GM12874 (cell line): ENCODE measurements around the gene DNAL1.
A peak's percentile ranks its signal among the peaks of the same experiment; 100 is the strongest.

Source experiments
- TF ChIP-seq, protein P1 (sequence below): IDR thresholded peaks from 2 replicates; pipeline ENCODE4 v1.5.1; 2011; ENCODE audit warnings: low read depth, mild to moderate bottlenecking, control low read depth, low read length, moderate library complexity; ENCODE audit not compliant: insufficient read depth

Gene DNAL1

DNA sequence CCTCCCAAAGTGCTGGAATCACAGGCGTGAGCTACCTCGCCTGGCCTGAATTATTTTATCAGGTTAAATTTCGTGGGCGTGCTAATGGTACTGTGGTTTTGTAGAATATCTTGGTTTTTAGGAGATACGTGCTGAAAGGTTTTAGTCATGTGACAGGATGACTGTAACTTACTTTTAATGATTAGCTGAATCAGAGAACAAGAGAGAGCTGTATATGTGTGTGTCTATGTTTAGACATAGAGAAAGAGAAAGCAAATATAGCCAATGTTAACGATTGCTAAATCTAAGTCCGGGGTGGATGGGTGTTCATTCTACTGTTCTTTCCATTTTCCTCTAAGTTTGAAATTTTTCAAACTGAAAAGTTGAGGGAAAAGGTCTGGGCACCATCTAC lies 78.6 kb downstream of the DNAL1 start:
- TF ChIP-seq, protein P1, sequence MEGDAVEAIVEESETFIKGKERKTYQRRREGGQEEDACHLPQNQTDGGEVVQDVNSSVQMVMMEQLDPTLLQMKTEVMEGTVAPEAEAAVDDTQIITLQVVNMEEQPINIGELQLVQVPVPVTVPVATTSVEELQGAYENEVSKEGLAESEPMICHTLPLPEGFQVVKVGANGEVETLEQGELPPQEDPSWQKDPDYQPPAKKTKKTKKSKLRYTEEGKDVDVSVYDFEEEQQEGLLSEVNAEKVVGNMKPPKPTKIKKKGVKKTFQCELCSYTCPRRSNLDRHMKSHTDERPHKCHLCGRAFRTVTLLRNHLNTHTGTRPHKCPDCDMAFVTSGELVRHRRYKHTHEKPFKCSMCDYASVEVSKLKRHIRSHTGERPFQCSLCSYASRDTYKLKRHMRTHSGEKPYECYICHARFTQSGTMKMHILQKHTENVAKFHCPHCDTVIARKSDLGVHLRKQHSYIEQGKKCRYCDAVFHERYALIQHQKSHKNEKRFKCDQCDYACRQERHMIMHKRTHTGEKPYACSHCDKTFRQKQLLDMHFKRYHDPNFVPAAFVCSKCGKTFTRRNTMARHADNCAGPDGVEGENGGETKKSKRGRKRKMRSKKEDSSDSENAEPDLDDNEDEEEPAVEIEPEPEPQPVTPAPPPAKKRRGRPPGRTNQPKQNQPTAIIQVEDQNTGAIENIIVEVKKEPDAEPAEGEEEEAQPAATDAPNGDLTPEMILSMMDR = no peak

DNA sequence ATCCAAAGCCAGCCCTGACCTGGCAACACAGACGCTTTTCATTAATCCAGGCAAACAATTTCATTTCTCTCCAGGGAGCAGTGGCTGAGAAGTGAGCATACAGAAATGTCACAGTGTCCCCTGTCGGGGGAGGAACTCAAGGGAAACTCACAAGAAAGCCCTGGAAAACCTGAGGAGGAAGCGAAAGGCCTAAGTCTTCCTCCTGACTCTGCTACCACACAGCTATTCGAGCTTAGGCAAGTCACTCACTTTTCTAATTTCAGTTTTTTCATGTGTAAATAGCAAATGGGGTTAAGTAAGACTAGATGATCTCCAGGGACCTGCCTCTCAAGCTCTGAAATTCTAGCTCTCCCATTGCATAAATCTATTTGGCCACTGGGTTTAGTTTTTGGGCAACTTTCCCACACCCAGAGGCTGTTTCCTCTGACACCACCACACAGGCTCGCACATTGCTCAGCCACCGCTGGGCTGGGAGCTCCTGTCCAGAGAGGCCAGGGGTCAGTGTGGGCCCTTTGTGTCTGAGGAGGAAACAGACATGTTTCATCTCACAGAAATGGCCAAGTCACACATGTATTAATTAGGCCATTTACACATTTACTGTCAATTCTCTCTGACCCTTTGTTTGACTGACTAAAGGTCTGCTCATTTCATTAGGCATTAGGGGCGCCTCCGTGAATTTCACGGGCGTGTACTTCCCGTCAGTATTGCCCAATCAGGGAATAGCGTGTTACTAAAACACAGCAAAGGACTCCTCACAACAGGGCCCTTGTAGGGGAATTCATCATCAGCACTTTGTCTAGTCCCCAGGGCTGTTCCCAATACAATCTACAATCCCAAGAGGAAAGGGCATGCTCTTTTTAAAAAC lies 79.2 kb downstream of the DNAL1 start:
- TF ChIP-seq, protein P1 = 0 out of 2 replicates have a peak, but pooled peaks have one; percentile 4

DNA sequence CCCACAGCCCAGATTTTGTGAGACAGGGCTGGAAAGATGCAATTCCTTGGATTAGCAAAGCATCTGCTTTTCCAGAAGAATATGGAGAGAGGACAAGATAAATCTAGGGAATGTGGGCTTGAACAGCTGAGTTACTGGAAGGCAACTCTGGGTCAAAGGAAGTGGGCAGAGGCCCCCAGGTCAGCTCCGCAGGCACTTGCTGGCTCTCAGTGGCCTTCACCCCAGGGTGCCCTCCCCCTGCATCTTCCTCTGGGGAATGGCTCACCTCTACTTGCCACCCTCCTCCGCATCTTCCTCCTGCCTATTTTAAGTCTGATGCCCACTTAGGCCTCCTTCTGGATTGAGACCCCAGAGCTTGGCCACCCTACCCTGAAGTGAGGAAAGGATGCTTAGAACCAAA lies 79.9 kb downstream of the DNAL1 start:
- TF ChIP-seq, protein P1 = no peak

DNA sequence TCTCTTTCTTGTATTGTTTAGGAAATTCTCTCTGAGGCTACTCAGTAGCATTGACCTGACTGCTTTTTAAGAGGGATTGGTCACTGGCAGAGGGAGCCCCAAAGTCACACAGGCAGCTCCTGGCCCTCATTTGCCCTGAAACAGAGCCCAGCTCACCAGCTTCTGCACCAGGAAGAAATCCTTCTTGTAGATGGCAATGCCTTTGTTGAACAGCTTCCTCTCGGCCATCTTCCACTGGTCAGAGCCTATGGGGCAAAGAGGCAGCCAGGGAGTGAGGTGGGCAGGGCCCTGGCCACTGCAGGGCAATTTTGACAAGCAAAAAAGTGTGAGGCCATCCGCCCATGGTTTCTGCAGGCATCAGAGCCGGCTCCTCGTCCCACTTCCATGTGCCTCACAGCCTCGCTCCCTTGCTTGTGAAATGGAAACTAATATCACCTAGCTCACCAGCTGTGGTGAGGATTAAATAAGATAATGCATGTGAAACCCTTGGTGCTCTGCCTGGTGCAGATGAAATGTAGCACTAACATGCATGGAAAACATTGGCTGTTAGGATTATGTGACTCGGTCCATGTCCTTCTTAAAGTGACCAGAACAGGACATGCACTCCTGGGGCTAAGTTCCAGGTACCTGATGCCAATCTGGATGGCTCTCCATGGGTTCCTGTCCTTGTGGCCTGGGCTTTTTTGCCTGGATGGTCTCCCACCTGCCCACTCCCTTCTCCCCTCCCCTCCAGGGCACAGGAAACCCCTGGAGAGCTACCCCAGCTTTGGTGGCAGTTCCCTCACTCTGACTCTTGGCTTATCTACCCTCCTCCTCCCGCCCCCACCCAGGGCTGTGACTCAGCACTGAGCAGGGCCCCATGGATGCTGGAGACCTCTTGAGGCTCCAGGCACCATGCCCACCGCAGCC lies 80.6 kb downstream of the DNAL1 start:
- TF ChIP-seq, protein P1 = no peak

DNA sequence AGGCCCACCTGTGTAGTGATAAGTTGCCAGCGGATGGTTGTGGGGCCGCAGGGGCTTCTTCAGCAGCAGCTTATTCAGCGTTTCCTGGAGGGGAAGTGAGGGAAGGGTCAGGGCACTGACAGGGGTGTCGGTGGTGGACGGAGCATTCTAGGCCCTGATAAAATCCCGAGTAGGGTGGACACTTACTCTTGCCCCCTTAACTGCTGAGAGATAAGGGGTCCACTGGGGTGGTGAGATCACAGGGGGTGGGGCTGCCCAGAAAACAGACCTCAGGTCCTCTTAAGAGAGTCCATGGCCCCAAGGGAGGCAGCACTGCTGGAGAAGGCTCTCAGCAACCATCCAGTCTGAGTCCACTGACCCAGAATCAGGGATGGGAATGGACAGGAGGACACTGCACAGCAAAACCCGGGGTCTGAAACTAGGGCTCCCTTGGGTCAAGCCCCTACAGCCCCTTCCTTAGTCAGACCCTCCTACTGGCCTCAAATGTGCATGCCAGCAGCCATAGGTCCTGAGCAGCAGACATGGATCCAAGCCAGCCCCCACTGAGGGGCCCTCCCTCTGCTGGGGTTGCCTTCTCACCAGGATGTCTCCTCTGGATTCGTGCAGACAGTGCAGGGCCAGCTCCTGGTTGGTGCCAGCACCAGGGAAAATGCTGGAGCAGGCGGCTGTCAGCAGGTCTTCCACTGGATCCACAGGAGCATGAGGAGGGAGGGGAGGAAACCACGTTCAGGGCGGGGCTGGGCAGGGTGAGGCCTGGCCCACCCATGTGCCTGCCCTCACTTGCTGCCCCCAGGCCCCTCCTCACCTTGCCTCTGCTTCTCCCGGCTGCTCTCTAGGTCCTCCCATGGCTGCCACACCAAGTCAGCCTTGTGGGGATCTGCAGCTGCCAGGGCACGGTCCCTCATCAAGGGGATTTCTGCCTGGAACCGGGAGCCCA lies 81.5 kb downstream of the DNAL1 start:
- TF ChIP-seq, protein P1 = no peak

DNA sequence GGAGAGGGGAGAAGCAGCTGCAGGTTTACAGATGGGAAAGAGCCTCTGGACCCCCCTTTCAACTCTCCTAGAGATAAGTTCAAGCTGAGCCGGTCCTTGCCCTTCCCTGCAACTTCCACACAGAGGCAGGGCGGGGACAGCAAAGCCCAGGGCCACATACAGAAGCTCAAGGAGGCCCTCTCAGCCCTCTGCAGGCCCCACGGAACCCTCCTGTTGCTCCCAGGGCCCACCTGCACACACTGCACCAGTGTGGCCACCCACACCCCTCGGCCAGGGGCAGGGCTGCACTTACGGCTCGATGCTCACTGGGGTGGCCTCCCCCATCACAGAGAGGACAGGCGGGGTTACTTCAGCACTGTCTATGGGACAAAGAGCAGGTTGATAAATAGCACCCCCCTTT lies 82.4 kb downstream of the DNAL1 start:
- TF ChIP-seq, protein P1 = no peak
